ENCODE measurements around the gene CHRM1. TPM values are rescaled to one million over a fixed set of nuclear protein-coding genes. Genes with fewer than 3 reads are reported as not detected.

The CHRM1 gene
- total RNA-seq, 1 donor from 2014 or later: not detected

DNA sequence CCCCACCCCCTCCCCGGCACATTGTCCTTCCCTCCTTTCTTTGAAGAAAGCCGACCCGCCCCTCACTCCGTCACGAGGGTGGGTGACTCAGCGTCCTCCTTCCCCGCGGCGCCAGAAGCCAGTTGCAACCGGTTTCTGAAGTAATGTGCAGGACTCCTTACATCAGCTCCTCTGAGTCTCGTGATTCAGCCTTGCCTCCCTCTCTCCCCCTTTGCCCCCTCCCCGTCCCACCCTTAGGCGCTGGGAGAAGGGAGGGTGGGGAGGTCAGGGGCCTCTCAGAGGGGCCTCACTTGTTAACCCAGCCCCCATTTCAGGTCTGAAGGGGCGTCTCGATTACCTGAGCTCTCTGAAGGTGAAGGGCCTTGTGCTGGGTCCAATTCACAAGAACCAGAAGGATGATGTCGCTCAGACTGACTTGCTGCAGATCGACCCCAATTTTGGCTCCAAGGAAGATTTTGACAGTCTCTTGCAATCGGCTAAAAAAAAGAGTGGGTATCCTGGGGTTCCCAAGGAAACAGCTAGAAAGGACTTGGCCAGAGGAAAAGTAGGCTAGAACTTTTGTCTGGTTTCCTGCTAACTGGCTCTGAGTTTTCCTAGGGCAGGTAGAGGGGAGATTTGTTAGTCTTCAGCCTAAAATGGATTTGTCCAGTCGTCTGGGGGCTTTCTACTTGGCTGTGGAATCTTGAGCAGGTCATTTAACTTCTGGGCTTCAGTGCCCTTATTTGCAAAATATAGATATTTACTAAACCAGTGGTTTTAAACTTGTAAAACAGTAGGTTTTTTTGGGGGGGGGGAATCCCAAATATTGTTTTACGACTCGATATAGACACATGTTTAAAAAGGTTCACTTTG is 39.4 kb downstream of the CHRM1 start:
- H3K27me3 Mint-ChIP-seq (ENCODE audit: low read depth): peaks cover 12% of the 10 kb centered on the region
- H3K4me1 Mint-ChIP-seq: peaks cover 68% of the 10 kb centered on the region
- no peak for TF ChIP-seq CTCF (conservative IDR thresholded peaks at IDR 0.05)
- peak overlapping the region; percentile 100 for H3K4me3 Mint-ChIP-seq
- no peaks in the 10 kb centered on the region for H3K9me3 Mint-ChIP-seq
- peak; percentile 76 for DNase-seq (ENCODE audit: low read depth, low spot score)
- peak overlapping the region; percentile 100 for H3K27ac Mint-ChIP-seq (ENCODE audit: unreplicated experiment)
- peaks cover 50% of the 10 kb centered on the region for H3K36me3 Mint-ChIP-seq (ENCODE audit: low read depth)

- Mint-ChIP-seq H3K9me3 (no peaks in the 10 kb centered on the region), H3K27me3 (ENCODE audit: low read depth) (peaks cover 12% of the 10 kb centered on the region), H3K36me3 (ENCODE audit: low read depth) (peaks cover 49% of the 10 kb centered on the region), H3K4me1 (peaks cover 68% of the 10 kb centered on the region), H3K27ac (ENCODE audit: unreplicated experiment) (peak within 1 kb of the TSS; percentile 100), H3K4me3 (peak within 1 kb of the TSS; percentile 100)
- peak; percentile 74 for TF ChIP-seq CTCF (conservative IDR thresholded peaks at IDR 0.05)
- peak; percentile 77 for DNase-seq (ENCODE audit: low read depth, low spot score)
These were observed 40.2 kb downstream of the CHRM1 start, which contains the start of gene SLC3A2 for GRCh38 chr11:62880803-62881578. TSS of gene SLC3A2 (plus strand) at chr11:62880896. CDS start at chr11:62881024, 128 bp downstream.

GRCh38 chr11:62880231-62880802 is 40.8 kb downstream of the CHRM1 start:
- TF ChIP-seq CTCF (conservative IDR thresholded peaks at IDR 0.05): no peak
- Mint-ChIP-seq H3K9me3 (no peaks in the 10 kb centered on the region), H3K4me1 (peaks cover 63% of the 10 kb centered on the region), H3K27ac (ENCODE audit: unreplicated experiment) (peak overlapping the region; percentile 98), H3K4me3 (peak overlapping the region; percentile 100), H3K36me3 (ENCODE audit: low read depth) (peaks cover 44% of the 10 kb centered on the region), H3K27me3 (ENCODE audit: low read depth) (peaks cover 12% of the 10 kb centered on the region)
- DNase-seq (ENCODE audit: low read depth, low spot score): peak; percentile 24

GRCh38 chr11:62879235-62879978 is 41.8 kb downstream of the CHRM1 start:
- Mint-ChIP-seq H3K27ac (ENCODE audit: unreplicated experiment) (no peak overlapping the region), H3K4me1 (peaks cover 57% of the 10 kb centered on the region), H3K36me3 (ENCODE audit: low read depth) (peaks cover 40% of the 10 kb centered on the region)

More at GRCh38 chr11:62879235-62879978, 41.8 kb downstream of the CHRM1 start:
- no peaks in the 10 kb centered on the region for H3K9me3 Mint-ChIP-seq
- peak overlapping the region; percentile 100 for H3K4me3 Mint-ChIP-seq
- TF ChIP-seq CTCF (conservative IDR thresholded peaks at IDR 0.05): no peak
- DNase-seq (ENCODE audit: low read depth, low spot score): no peak
- H3K27me3 Mint-ChIP-seq (ENCODE audit: low read depth): peaks cover 12% of the 10 kb centered on the region

All from neural crest cell (in vitro differentiated cells).